HepG2 (cell line): Measurements from ENCODE around the gene KIF2C. TPM values are rescaled to one million over a fixed set of nuclear protein-coding genes. Genes with fewer than 3 reads are reported as not detected.

Experiments
- CENPBD1 ChIP-seq: sonication (generic); formaldehyde crosslinking; IDR thresholded peaks from 2 replicates; pipeline ENCODE4 v1.8.0; 2022; ENCODE audit warnings: missing genetic modification reagents, low read depth, mild to moderate bottlenecking, borderline replicate concordance
- DNMT1 ChIP-seq: sonication (generic); formaldehyde crosslinking; IDR thresholded peaks from 2 replicates; pipeline ENCODE4 v1.5.1; 2020; ENCODE audit warnings: mild to moderate bottlenecking, missing genetic modification reagents
- ELK4 ChIP-seq: sonication (generic); formaldehyde crosslinking; IDR thresholded peaks from 2 replicates; pipeline ENCODE4 v1.9.0; 2021; ENCODE audit warnings: missing genetic modification reagents, borderline replicate concordance
- KDM6A ChIP-seq: IDR thresholded peaks from 2 replicates; pipeline ENCODE4 v1.6.1; 2016; ENCODE audit warnings: low read depth
- KLF13 ChIP-seq: sonication (generic); formaldehyde crosslinking; IDR thresholded peaks from 2 replicates; pipeline ENCODE4 v1.4.0; 2020; ENCODE audit warnings: mild to moderate bottlenecking, missing genetic modification reagents
- MAF1 ChIP-seq: sonication (generic); formaldehyde crosslinking; IDR thresholded peaks from 2 replicates; pipeline ENCODE4 v1.5.0; 2020; ENCODE audit warnings: missing genetic modification reagents, borderline replicate concordance
- MATR3 ChIP-seq: sonication (generic); formaldehyde crosslinking; IDR thresholded peaks from 2 replicates; pipeline ENCODE4 v1.4.0; 2020; ENCODE audit warnings: missing genetic modification reagents
- NFYB ChIP-seq: sonication (generic); formaldehyde crosslinking; IDR thresholded peaks from 2 replicates; pipeline ENCODE4 v1.4.0; 2020; ENCODE audit warnings: missing genetic modification reagents
- ONECUT2 ChIP-seq: sonication (generic); formaldehyde crosslinking; IDR thresholded peaks from 2 replicates; pipeline ENCODE4 v1.4.0; 2020; ENCODE audit warnings: missing genetic modification reagents
- PRDM4 ChIP-seq: sonication (generic); formaldehyde crosslinking; IDR thresholded peaks from 2 replicates; pipeline ENCODE4 v1.9.0; 2021; ENCODE audit warnings: missing genetic modification reagents, borderline replicate concordance
- TCF7L2 ChIP-seq: IDR thresholded peaks from 2 replicates; pipeline ENCODE4 v1.6.1; 2011; ENCODE audit warnings: mild to moderate bottlenecking, low read depth, low read length, moderate library complexity
- TOPORS ChIP-seq: sonication (generic); formaldehyde crosslinking; IDR thresholded peaks from 2 replicates; pipeline ENCODE4 v1.8.0; 2023; ENCODE audit warnings: mild to moderate bottlenecking, missing genetic modification reagents
- ZBTB26 ChIP-seq: IDR thresholded peaks from 2 replicates; pipeline ENCODE4 v1.6.1; 2016; ENCODE audit warnings: missing compliant biosample characterization, missing genetic modification reagents, borderline replicate concordance
- ZFP36 ChIP-seq: fragments of 150-350 bp; IDR thresholded peaks from 2 replicates; pipeline ENCODE4 v1.6.1; 2018; ENCODE audit warnings: borderline replicate concordance, low read length, low read depth; ENCODE audit not compliant: partially characterized antibody
- ZNF281 ChIP-seq: sonication (generic); formaldehyde crosslinking; IDR thresholded peaks from 2 replicates; pipeline ENCODE4 v1.4.0; 2020; ENCODE audit warnings: missing genetic modification reagents, borderline replicate concordance
- ZNF282 ChIP-seq: fragments of 450-650 bp; IDR thresholded peaks from 2 replicates; pipeline ENCODE4 v1.6.1; 2018; ENCODE audit not compliant: partially characterized antibody
- ZNF841 ChIP-seq: sonication (generic); formaldehyde crosslinking; IDR thresholded peaks from 2 replicates; pipeline ENCODE4 v1.8.1; 2023; ENCODE audit warnings: missing genetic modification reagents, borderline replicate concordance
- polyA plus RNA-seq, 8 experiments: library from polyadenylated mRNA; depleted of rRNA in 3 of 8; stranded (reverse) in 7 of 8; unstranded in 1 of 8; fragments of >200 nt; fragmentation: Illumina TruSeq in 4 of 8; extraction: Trizol in 4 of 8; gene quantifications; 2 replicates each; pipeline versions ENCODE4 v1.2.1 to v1.2.3, GENCODE V29; 2011 to 2016; ENCODE audit warnings: low read depth in 4 of 8, missing spikeins in 1 of 8, mixed read lengths in 1 of 8; ENCODE audit not compliant: insufficient read depth in 1 of 8
- total RNA-seq, 5 experiments: library from RNA; depleted of rRNA; stranded (reverse); fragments of >200 nt; fragmentation: Illumina TruSeq; extraction: Trizol; gene quantifications; 2 replicates each; pipeline ENCODE4 v1.2.3, GENCODE V29; 2016; ENCODE audit warnings: low read depth in 1 of 5

KIF2C gene
- total and polyA plus RNA-seq, 2 of the 13 experiments (the other 11 are each of a cell fraction or from before 2014, with no cell fraction given) = 29.7 to 53.7 TPM

GRCh38 chr1:44808938-44809917 is 69.6 kb downstream of the KIF2C start (continued):
- TF ChIP-seq ZBTB26 (CRISPR knock-in tag) = no peak
- no peak for TF ChIP-seq ZFP36
- TF ChIP-seq CENPBD1 (CRISPR knock-in tag) = no peak
- TF ChIP-seq ZNF282 = no peak
- TF ChIP-seq TOPORS = no peak
- peak; percentile 55; the same call in 1 of the 2 replicates for TF ChIP-seq ZNF281
- no peak for TF ChIP-seq ONECUT2
- TF ChIP-seq ZNF841 = no peak
- no peak for TF ChIP-seq TCF7L2
- no peak for TF ChIP-seq ELK4
- no peak for TF ChIP-seq PRDM4
- no peak for TF ChIP-seq KLF13 (CRISPR knock-in tag)
- TF ChIP-seq DNMT1 (CRISPR knock-in tag) = no peak
- no peak for TF ChIP-seq MATR3 (CRISPR knock-in tag)
- TF ChIP-seq KDM6A = no peak
- no peak for TF ChIP-seq NFYB
- TF ChIP-seq MAF1 = no peak
